ENCODE measurements around the gene KATNAL1.

KATNAL1 gene

GRCh38 chr13:30333616-30334015 lies 26.3 kb upstream of the KATNAL1 start:
- ChIA-PET CTCF (interaction anchor here (0.5 kb wide), 1 partner anchor 43 kb away, joined by 3 read pairs; no protein-coding TSS in a partner anchor), POLR2A (ENCODE audit: low non-redundant PET) (no interaction called here)
- no peak overlapping the region for H3K27ac ChIP-seq
- TF ChIP-seq CTCF (conservative IDR thresholded peaks at IDR 0.05; ENCODE audit: low read depth): no peak
- no peak for DNase-seq (ENCODE audit: low spot score)

GRCh38 chr13:30332456-30333143 lies 25.2 kb upstream of the KATNAL1 start:
- TF ChIP-seq CTCF (conservative IDR thresholded peaks at IDR 0.05; ENCODE audit: low read depth): no peak
- DNase-seq (ENCODE audit: low spot score): no peak
- ChIA-PET POLR2A (ENCODE audit: low non-redundant PET) (no interaction called here), CTCF (interaction anchor here (0.5 kb wide), 1 partner anchor 42 kb away, joined by 3 read pairs; no protein-coding TSS in a partner anchor)
- H3K27ac ChIP-seq: no peak overlapping the region

- POLR2A ChIA-PET (ENCODE audit: low non-redundant PET): no interaction called here
- DNase-seq (ENCODE audit: low spot score): no peak
- no peak overlapping the region for H3K27ac ChIP-seq
- CTCF ChIA-PET: interaction anchor here (0.6 kb wide), 1 partner anchor 41 kb away, joined by 3 read pairs; no protein-coding TSS in a partner anchor
- no peak for TF ChIP-seq CTCF (conservative IDR thresholded peaks at IDR 0.05; ENCODE audit: low read depth)
These were observed 24.0 kb upstream of the KATNAL1 start for GRCh38 chr13:30331331-30331771.

GRCh38 chr13:30329009-30329585 lies 21.7 kb upstream of the KATNAL1 start:
- CTCF ChIA-PET: no interaction called here
- TF ChIP-seq CTCF (conservative IDR thresholded peaks at IDR 0.05; ENCODE audit: low read depth): no peak
- POLR2A ChIA-PET (ENCODE audit: low non-redundant PET): no interaction called here
- no peak for DNase-seq (ENCODE audit: low spot score)
- no peak overlapping the region for H3K27ac ChIP-seq

- CTCF ChIA-PET: interaction anchor here (0.6 to 0.8 kb wide), 3 partner anchors 70 to 803 kb away, joined by 3 to 4 read pairs (median 3); no protein-coding TSS in a partner anchor
- no peak for TF ChIP-seq CTCF (conservative IDR thresholded peaks at IDR 0.05; ENCODE audit: low read depth)
- no peak overlapping the region for H3K27ac ChIP-seq
- no peak for DNase-seq (ENCODE audit: low spot score)
- POLR2A ChIA-PET (ENCODE audit: low non-redundant PET): no interaction called here
These were observed 18.3 kb upstream of the KATNAL1 start for GRCh38 chr13:30325668-30326067.

- no peak overlapping the region for H3K27ac ChIP-seq
- CTCF ChIA-PET: no interaction called here
- no peak for DNase-seq (ENCODE audit: low spot score)
- TF ChIP-seq CTCF (conservative IDR thresholded peaks at IDR 0.05; ENCODE audit: low read depth): no peak
- POLR2A ChIA-PET (ENCODE audit: low non-redundant PET): no interaction called here
These were observed 16.2 kb upstream of the KATNAL1 start for GRCh38 chr13:30323524-30323923.

Data from RWPE1 (cell line).